GM12878 (cell line): ENCODE measurements around the gene SRSF12. TPM values are rescaled to one million over a fixed set of nuclear protein-coding genes. Genes with fewer than 3 reads are reported as not detected.

ENCODE experiments used
- ATAC-seq: fragments of 200-7000 bp; cut with Tn5 transposase; 3 replicates; pipeline ENCODE4 v1.9.1; 2020; ENCODE audit warnings: mild to moderate bottlenecking, moderate library complexity
- BruUV-seq: library from RNA; stranded (reverse); fragments of 400-500 nt; replicated peaks from 2 replicates; lab custom pipeline; 2021; lab: Mats Ljungman, UMichigan
- CTCF ChIA-PET: fragments of 300-600 bp; sonication (Branson Sonifier 250); formaldehyde crosslinking; extraction: SDS; loops from one replicate; lab custom pipeline; 2021; ENCODE audit warnings: inconsistent platforms; lab: Yijun Ruan, JAX
- POLR2A ChIA-PET: fragments of 350-600 bp; formaldehyde crosslinking; extraction: SDS; loops from one replicate; lab custom pipeline; 2021; ENCODE audit warnings: inconsistent platforms; lab: Charles Lee
- RAD21 ChIA-PET: fragments of 300-600 bp; sonication (Branson Sonifier 250); formaldehyde crosslinking; loops from one replicate; lab custom pipeline; 2023; ENCODE audit warnings: antibody characterized with exemption; ENCODE audit not compliant: unreplicated experiment; lab: Charles Lee
- SMC1A ChIA-PET: fragments of 300-600 bp; sonication (Branson Sonifier 250); formaldehyde crosslinking; loops from one replicate; lab custom pipeline; 2023; ENCODE audit not compliant: unreplicated experiment, uncharacterized antibody; lab: Charles Lee
- DNase-seq: peaks from one replicate; pipeline ENCODE4 v3.0.0-alpha.2; 2011; ENCODE audit warnings: low read depth, low spot score
- FAIRE-seq: peaks from 3 replicates; lab custom pipeline; 2011; peaks lifted over from hg19 to GRCh38; lab: Jason Lieb, UNC
- H2AFZ ChIP-seq: 2 replicates; pipeline ENCODE4 v1.6.0; 2011; ENCODE audit warnings: low read depth, low read length, control low read depth; ENCODE audit not compliant: control insufficient read depth
- H3K27ac ChIP-seq: 2 replicates; pipeline ENCODE4 v1.5.1; 2011; ENCODE audit warnings: control low read depth; ENCODE audit not compliant: control insufficient read depth, insufficient read depth
- H3K27me3 ChIP-seq, 2 experiments: replicated peaks in 1 of 2; 2 replicates each; pipeline versions ENCODE4 v1.6.0 to v1.6.1; 2011; ENCODE audit warnings: low read length in 1 of 2; ENCODE audit not compliant: control insufficient read depth in 2 of 2, insufficient read depth in 2 of 2
- H3K36me3 ChIP-seq, 2 experiments: 2 replicates each; pipeline ENCODE4 v1.5.1; 2011; ENCODE audit warnings: low read length in 1 of 2; ENCODE audit not compliant: control insufficient read depth in 2 of 2, insufficient read depth in 2 of 2
- H3K4me1 ChIP-seq: 2 replicates; pipeline ENCODE4 v1.6.1; 2011; ENCODE audit warnings: mild to moderate bottlenecking, low read length, moderate library complexity, mixed read lengths; ENCODE audit not compliant: control insufficient read depth, insufficient read depth
- H3K4me2 ChIP-seq: 2 replicates; pipeline ENCODE4 v1.6.0; 2011; ENCODE audit warnings: control low read depth; ENCODE audit not compliant: control insufficient read depth, insufficient read depth
- H3K4me3 ChIP-seq: fragments of 200-600 bp; sonication (generic); 2 replicates; pipeline ENCODE4 v1.5.1; 2016
- H3K79me2 ChIP-seq: 2 replicates; pipeline ENCODE4 v1.6.0; 2011; ENCODE audit warnings: low read length; ENCODE audit not compliant: control insufficient read depth, insufficient read depth
- H3K9ac ChIP-seq: 2 replicates; pipeline ENCODE4 v1.8.0; 2011; ENCODE audit warnings: low read length, control low read depth, mixed read lengths; ENCODE audit not compliant: control insufficient read depth, insufficient read depth
- H3K9me3 ChIP-seq: replicated peaks from 3 replicates; pipeline ENCODE4 v1.5.1; 2011; ENCODE audit warnings: mild to moderate bottlenecking, low read length; ENCODE audit not compliant: control insufficient read depth, insufficient read depth
- H4K20me1 ChIP-seq: 2 replicates; pipeline ENCODE4 v1.6.0; 2011; ENCODE audit not compliant: control insufficient read depth, insufficient read depth
- BCLAF1 ChIP-seq: fragments of 450-650 bp; IDR thresholded peaks from 2 replicates; pipeline ENCODE4 v1.6.1; 2017; ENCODE audit warnings: antibody characterized with exemption, mild to moderate bottlenecking, moderate library complexity
- CBX3 ChIP-seq: fragments of 200-600 bp; sonication (generic); IDR thresholded peaks from 2 replicates; pipeline ENCODE4 v1.6.1; 2016; ENCODE audit warnings: low read depth, borderline replicate concordance
- CEBPB ChIP-seq, 2 experiments: fragments of 150-350 bp in 1 of 2; IDR thresholded peaks; 2 replicates each; pipeline ENCODE4 v1.6.1; 2012 to 2014; ENCODE audit warnings: low read depth in 2 of 2, low read length in 2 of 2, borderline replicate concordance in 1 of 2, inconsistent platforms in 1 of 2
- FOXK2 ChIP-seq: fragments of 450-650 bp; IDR thresholded peaks from 2 replicates; pipeline ENCODE4 v1.6.1; 2017; ENCODE audit warnings: mild to moderate bottlenecking, moderate library complexity
- GATAD2B ChIP-seq: fragments of 450-650 bp; conservative IDR thresholded peaks from 2 replicates; pipeline ENCODE4 v1.6.1; 2017; ENCODE audit warnings: low read depth, mild to moderate bottlenecking, moderate library complexity
- KDM1A ChIP-seq: fragments of 200-600 bp; sonication (generic); IDR thresholded peaks from 2 replicates; pipeline ENCODE4 v1.6.1; 2016; ENCODE audit warnings: borderline replicate concordance
- MLLT1 ChIP-seq: fragments of 450-650 bp; IDR thresholded peaks from 2 replicates; pipeline ENCODE4 v1.6.1; 2016; ENCODE audit warnings: mild to moderate bottlenecking
- PBX3 ChIP-seq: IDR thresholded peaks from 2 replicates; pipeline ENCODE4 v1.6.1; 2011; ENCODE audit warnings: mild to moderate bottlenecking, low read depth, low read length, moderate library complexity; ENCODE audit not compliant: insufficient replicate concordance
- PKNOX1 ChIP-seq: fragments of 450-650 bp; IDR thresholded peaks from 2 replicates; pipeline ENCODE4 v1.6.1; 2016; ENCODE audit warnings: mild to moderate bottlenecking
- PRDM15 ChIP-seq: fragments of 450-650 bp; formaldehyde crosslinking; IDR thresholded peaks from 2 replicates; pipeline ENCODE4 v1.4.0; 2020; ENCODE audit warnings: mild to moderate bottlenecking, moderate library complexity
- RAD51 ChIP-seq: fragments of 450-650 bp; IDR thresholded peaks from 2 replicates; pipeline ENCODE4 v1.6.1; 2016; ENCODE audit warnings: moderate library complexity, mild to moderate bottlenecking, inconsistent platforms
- SMAD1 ChIP-seq: fragments of 450-650 bp; IDR thresholded peaks from 2 replicates; pipeline ENCODE4 v1.6.1; 2018; ENCODE audit warnings: mild to moderate bottlenecking, low read depth; ENCODE audit not compliant: partially characterized antibody
- TCF12 ChIP-seq: IDR thresholded peaks from 2 replicates; pipeline ENCODE4 v1.6.1; 2011; ENCODE audit warnings: low read depth, mild to moderate bottlenecking, low read length
- WGBS: methylation state at CpG from one replicate; pipeline ENCODE4 v1.1.6; 2016; ENCODE audit warnings: low lambda C conversion rate; ENCODE audit not compliant: insufficient replicate concordance, insufficient coverage; ENCODE audit errors: missing lambda C conversion rate; 5-methylcytosine and 5-hydroxymethylcytosine counted together
- in situ Hi-C: fragments of 300-500 bp; cut with MboI; formaldehyde crosslinking; loops from 9 replicates; pipeline ENCODE4 v1.14.3; 2018; ENCODE audit warnings: mixed read lengths
- intact Hi-C: fragments of 100-400 bp; cut with micrococcal nuclease; formaldehyde crosslinking; loops from one replicate; pipeline ENCODE4 v1.14.2; 2022; ENCODE audit not compliant: unreplicated experiment
- polyA plus RNA-seq, 11 experiments: library from polyadenylated mRNA; depleted of rRNA in 4 of 11; unstranded in 6 of 11; stranded (reverse) in 5 of 11; fragments of >200 nt; fragmentation: Nextera tagmentation in 4 of 11; fragmentation: Illumina TruSeq in 1 of 11; extraction: Ambion mirVana in 4 of 11; extraction: Trizol in 1 of 11; gene quantifications; 1 replicate in 1 of 11; 2 replicates in 10 of 11; pipeline versions ENCODE4 v1.2.1 to v1.2.3, GENCODE V29; 2011 to 2016; ENCODE audit warnings: inconsistent platforms in 2 of 11, missing spikeins in 2 of 11, low read depth in 1 of 11
- total RNA-seq, 4 experiments: library from RNA; depleted of rRNA in 3 of 4; stranded (reverse); fragments of >200 nt in 3 of 4; fragmentation: Illumina TruSeq in 1 of 4; extraction: Trizol in 1 of 4; gene quantifications; 2 replicates each; pipeline versions ENCODE4 v1.2.1 to v1.2.3, GENCODE V29; 2013 to 2021

The SRSF12 gene
- total and polyA plus RNA-seq, 10 of the 15 experiments (the other 5 are each of a cell fraction or from before 2014, with no cell fraction given): 0.03 to 0.23 TPM; not detected in 8

GRCh38 chr6:89068695-89069094 is 49.2 kb downstream of the SRSF12 start:
- in situ Hi-C loops: no loop called here
- no TSS peak for BruUV-seq
- no peaks in the 10 kb centered on the region; a peak in 1 of 4 replicates for H3K27me3 ChIP-seq
- no peak overlapping the region for H3K4me2 ChIP-seq
- H3K27ac ChIP-seq: no peak overlapping the region
- ATAC-seq (no peak), FAIRE-seq (no peak), DNase-seq (no peak)
- ChIA-PET SMC1A (interaction anchor here (0.6 to 1.9 kb wide), 2 partner anchors 11 to 85 kb away, joined by 3 to 5 read pairs; no protein-coding TSS in a partner anchor), POLR2A (no interaction called here), RAD21 (no interaction called here), CTCF (interaction anchor here (1.3 kb wide), 1 partner anchor 11 kb away, joined by 3 read pairs; no protein-coding TSS in a partner anchor)
- H3K36me3 ChIP-seq: no peaks in the 10 kb centered on the region
- H4K20me1 ChIP-seq: no peaks in the 10 kb centered on the region
- no peaks in the 10 kb centered on the region for H3K9me3 ChIP-seq
- H3K9ac ChIP-seq: no peak overlapping the region
- TF ChIP-seq MLLT1 (no peak), BCLAF1 (no peak), PRDM15 (CRISPR knock-in tag) (no peak), RAD51 (no peak), FOXK2 (no peak), PKNOX1 (no peak), TCF12 (no peak), CBX3 (no peak), SMAD1 (no peak), PBX3 (no peak), GATAD2B (no peak), CEBPB (IDR thresholded peaks at IDR 0.05; ENCODE audit: borderline replicate concordance in 1 of 2, low read depth in 2 of 2, low read length in 2 of 2) (no peak), KDM1A (no peak)
- H3K4me3 ChIP-seq: no peak overlapping the region
- 15% methylated on average over 1 of the region's 1 CpG for WGBS
- H2AFZ ChIP-seq: no peak overlapping the region
- H3K4me1 ChIP-seq: no peaks in the 10 kb centered on the region
- no peaks in the 10 kb centered on the region for H3K79me2 ChIP-seq
- intact Hi-C loops: no loop called here
